Nephron progenitor cell (in vitro differentiated cells): ENCODE data around the gene FKBP5.

Experiments used
- DNase-seq: peaks from one replicate; pipeline ENCODE4 v3.0.0; 2021
- H3K27ac Mint-ChIP-seq: 2 replicates; pipeline ENCODE4 v1.8.0; 2021; ENCODE audit warnings: mild to moderate bottlenecking, moderate library complexity, mixed read lengths
- H3K27me3 Mint-ChIP-seq: 2 replicates; pipeline ENCODE4 v1.8.0; 2021; ENCODE audit warnings: mild to moderate bottlenecking, low read depth, mixed read lengths; ENCODE audit not compliant: poor library complexity
- H3K36me3 Mint-ChIP-seq: 2 replicates; pipeline ENCODE4 v1.8.0; 2021; ENCODE audit warnings: low read depth, mixed read lengths
- H3K4me1 Mint-ChIP-seq: 2 replicates; pipeline ENCODE4 v1.8.0; 2021; ENCODE audit warnings: mixed read lengths
- H3K4me3 Mint-ChIP-seq: 2 replicates; pipeline ENCODE4 v1.8.0; 2021; ENCODE audit warnings: mild to moderate bottlenecking, moderate library complexity, mixed read lengths
- H3K9me3 Mint-ChIP-seq: 2 replicates; pipeline ENCODE4 v1.8.0; 2021; ENCODE audit warnings: mild to moderate bottlenecking, moderate library complexity, mixed read lengths
- CTCF ChIP-seq: fragments of 200-600 bp; sonication (generic); IDR thresholded peaks from 2 replicates; pipeline ENCODE4 v1.5.0; 2021; ENCODE audit warnings: antibody characterized with exemption

FKBP5 gene

DNA sequence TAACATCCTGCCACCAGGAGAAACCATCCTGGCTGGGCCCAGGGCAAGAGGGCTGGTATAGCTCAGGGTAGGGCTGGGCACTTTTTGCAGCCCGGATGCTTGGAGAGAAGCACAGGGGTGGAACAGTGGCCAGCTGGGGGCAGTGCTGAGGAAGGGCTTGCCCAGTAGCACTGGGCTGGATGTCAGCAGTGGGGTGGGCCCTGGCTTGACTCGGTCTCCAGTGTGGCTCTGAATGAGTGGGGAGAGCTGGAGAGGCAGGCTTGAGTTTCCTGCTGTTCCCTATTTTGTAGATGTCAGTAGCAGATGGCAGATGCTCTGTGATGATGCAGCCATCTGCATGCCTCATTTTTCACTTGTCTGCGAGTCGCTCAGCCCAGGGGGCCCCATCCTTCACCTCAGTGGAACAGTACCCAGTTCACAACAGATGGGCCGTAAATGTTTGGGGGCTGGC is 119.7 kb downstream of the FKBP5 start:
- H3K36me3 Mint-ChIP-seq = peaks cover 13% of the 10 kb centered on the region
- peak; percentile 21 for DNase-seq
- no peak overlapping the region for H3K4me3 Mint-ChIP-seq
- H3K4me1 Mint-ChIP-seq = peaks cover 38% of the 10 kb centered on the region
- no peak overlapping the region for H3K27ac Mint-ChIP-seq
- peaks cover 14% of the 10 kb centered on the region for H3K9me3 Mint-ChIP-seq
- H3K27me3 Mint-ChIP-seq = peaks cover 4% of the 10 kb centered on the region
- peak; percentile 19 for TF ChIP-seq CTCF

DNA sequence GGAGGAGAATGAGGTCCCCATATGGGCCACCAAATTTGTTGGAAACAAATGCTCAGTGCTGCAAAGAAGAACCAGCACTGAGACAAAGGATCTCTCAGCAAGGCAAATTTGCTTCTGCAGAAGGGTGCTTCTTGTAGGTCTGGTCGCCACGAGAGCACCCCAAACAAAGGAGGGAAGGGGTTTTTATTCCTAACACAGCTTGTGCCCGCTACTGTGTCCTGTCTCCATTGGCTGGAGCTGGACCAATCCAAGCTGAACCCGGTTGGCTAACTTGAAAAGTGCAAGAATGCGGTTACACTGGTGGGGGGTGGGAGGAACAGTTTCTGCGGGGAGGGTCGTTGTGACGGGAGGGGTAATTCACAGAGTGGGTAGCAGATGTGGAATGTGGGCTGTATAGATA is 121.9 kb downstream of the FKBP5 start:
- no peak for DNase-seq
- H3K9me3 Mint-ChIP-seq = peaks cover 14% of the 10 kb centered on the region
- peaks cover 9% of the 10 kb centered on the region for H3K27me3 Mint-ChIP-seq
- peak overlapping the region; percentile 97 for H3K27ac Mint-ChIP-seq
- H3K36me3 Mint-ChIP-seq = peaks cover 27% of the 10 kb centered on the region
- peak overlapping the region; percentile 96 for H3K4me3 Mint-ChIP-seq
- no peak for TF ChIP-seq CTCF
- peaks cover 52% of the 10 kb centered on the region for H3K4me1 Mint-ChIP-seq

DNA sequence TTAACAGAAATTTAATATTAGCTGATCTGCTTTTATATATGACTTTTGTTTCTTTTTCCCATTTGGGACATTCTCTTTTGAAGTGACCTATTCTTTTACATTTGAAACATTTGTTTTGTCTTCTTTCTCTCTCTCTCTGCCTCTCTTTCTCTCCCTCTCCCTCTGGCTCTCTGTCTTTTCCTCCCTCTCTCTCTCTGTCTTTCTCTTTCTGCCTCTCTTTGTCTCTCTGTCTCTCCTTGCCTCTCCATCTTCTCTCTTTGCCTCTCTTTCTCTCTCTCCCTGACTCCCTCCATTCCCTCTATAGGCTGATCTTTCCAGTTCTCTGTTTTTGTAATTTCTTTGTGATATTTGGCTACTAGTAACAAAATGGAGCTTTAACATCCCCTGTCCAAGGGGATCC is 124.0 kb downstream of the FKBP5 start:
- peaks cover 66% of the 10 kb centered on the region for H3K4me1 Mint-ChIP-seq
- TF ChIP-seq CTCF = no peak
- H3K9me3 Mint-ChIP-seq = peaks cover 19% of the 10 kb centered on the region
- H3K36me3 Mint-ChIP-seq = peaks cover 35% of the 10 kb centered on the region
- peak overlapping the region; percentile 3 for H3K27ac Mint-ChIP-seq
- DNase-seq = no peak
- peaks cover 9% of the 10 kb centered on the region for H3K27me3 Mint-ChIP-seq
- peak overlapping the region; percentile 96 for H3K4me3 Mint-ChIP-seq

DNA sequence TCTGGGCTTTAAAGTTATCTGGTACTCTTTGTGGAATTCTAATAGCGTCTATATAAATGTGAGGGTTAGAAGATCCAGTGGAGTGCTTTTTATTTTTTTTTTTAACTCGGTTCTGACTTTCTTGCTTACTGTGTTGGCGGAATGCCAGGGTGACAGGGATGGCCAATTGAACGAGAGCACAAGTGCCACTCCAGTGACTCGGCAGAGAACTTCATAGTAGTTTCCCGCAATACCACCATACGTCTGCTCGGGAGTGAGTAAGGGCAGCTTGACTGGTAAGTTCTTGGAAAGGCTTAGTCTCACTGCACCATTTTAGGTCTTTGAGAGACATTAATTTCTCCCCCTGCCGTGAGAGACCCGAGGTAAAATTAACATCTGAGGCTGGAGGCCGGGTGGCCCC is 126.7 kb downstream of the FKBP5 start:
- peak overlapping the region; percentile 27 for H3K27ac Mint-ChIP-seq
- TF ChIP-seq CTCF = no peak
- DNase-seq = no peak

GRCh38 chr6:35561113-35561512 is 127.6 kb downstream of the FKBP5 start:
- H3K4me1 Mint-ChIP-seq = peaks cover 58% of the 10 kb centered on the region
- H3K27ac Mint-ChIP-seq = peak overlapping the region; percentile 39
- H3K4me3 Mint-ChIP-seq = no peak overlapping the region
- peaks cover 4% of the 10 kb centered on the region for H3K27me3 Mint-ChIP-seq
- peaks cover 26% of the 10 kb centered on the region for H3K36me3 Mint-ChIP-seq
- no peak for DNase-seq
- H3K9me3 Mint-ChIP-seq = peaks cover 8% of the 10 kb centered on the region
- no peak for TF ChIP-seq CTCF

More for the DNA sequence above, 126.7 kb downstream of the FKBP5 start:
- H3K4me1 Mint-ChIP-seq = peaks cover 67% of the 10 kb centered on the region
- no peak overlapping the region for H3K4me3 Mint-ChIP-seq
- H3K36me3 Mint-ChIP-seq = peaks cover 35% of the 10 kb centered on the region
- peaks cover 9% of the 10 kb centered on the region for H3K27me3 Mint-ChIP-seq
- peaks cover 17% of the 10 kb centered on the region for H3K9me3 Mint-ChIP-seq

- no peak overlapping the region for H3K4me3 Mint-ChIP-seq
- no peak overlapping the region for H3K27ac Mint-ChIP-seq
- peaks cover 4% of the 10 kb centered on the region for H3K27me3 Mint-ChIP-seq
- no peak for TF ChIP-seq CTCF
- DNase-seq = no peak
- peaks cover 5% of the 10 kb centered on the region for H3K9me3 Mint-ChIP-seq
- peaks cover 40% of the 10 kb centered on the region for H3K4me1 Mint-ChIP-seq
- peaks cover 32% of the 10 kb centered on the region for H3K36me3 Mint-ChIP-seq
These were observed 130.1 kb downstream of the FKBP5 start for GRCh38 chr6:35558571-35558970.
